PC-9 (cell line): ENCODE results near the gene CCT5. TPM values are rescaled to one million over a fixed set of nuclear protein-coding genes. Genes with fewer than 3 reads are reported as not detected.

ENCODE experiments used
- BruUV-seq: library from RNA; stranded (reverse); fragments of 400-500 nt; replicated peaks from 2 replicates; lab custom pipeline; 2021; lab: Mats Ljungman, UMichigan
- CTCF ChIA-PET: fragments of 300-600 bp; sonication (Branson Sonifier 250); formaldehyde crosslinking; loops from one replicate; lab custom pipeline; 2022; ENCODE audit warnings: antibody characterized with exemption; lab: Charles Lee
- POLR2A ChIA-PET: fragments of 300-600 bp; sonication (Branson Sonifier 250); formaldehyde crosslinking; loops from one replicate; lab custom pipeline; 2022; ENCODE audit warnings: antibody characterized with exemption; ENCODE audit not compliant: unreplicated experiment; lab: Charles Lee
- DNase-seq, 2 experiments: peaks; one replicate each; pipeline versions ENCODE4 v3.0.0 to v3.0.0-alpha.2; 2015 to 2022; ENCODE audit warnings: mixed read lengths in 1 of 2
- H2AFZ ChIP-seq: fragments of 200-600 bp; sonication (generic); 2 replicates; pipeline ENCODE4 v1.8.1; 2017; ENCODE audit warnings: antibody characterized with exemption
- H3F3A ChIP-seq: fragments of 200-600 bp; sonication (generic); 2 replicates; pipeline ENCODE4 v1.8.1; 2017; ENCODE audit warnings: antibody characterized with exemption, mild to moderate bottlenecking, low read depth; ENCODE audit not compliant: insufficient read depth
- H3K27ac ChIP-seq: fragments of 200-600 bp; sonication (generic); 2 replicates; pipeline ENCODE4 v1.6.1; 2016; ENCODE audit warnings: mixed run types
- H3K27me3 ChIP-seq: fragments of 200-600 bp; sonication (generic); 2 replicates; pipeline ENCODE4 v1.6.1; 2016; ENCODE audit warnings: low read depth, mixed run types; ENCODE audit not compliant: insufficient read depth
- H3K36me3 ChIP-seq: fragments of 200-600 bp; sonication (generic); 2 replicates; pipeline ENCODE4 v1.6.1; 2016; ENCODE audit warnings: low read depth, mixed run types
- H3K4me1 ChIP-seq: fragments of 200-600 bp; sonication (generic); replicated peaks from 2 replicates; pipeline ENCODE4 v1.6.1; 2016; ENCODE audit warnings: mixed run types; ENCODE audit not compliant: insufficient read depth
- H3K4me2 ChIP-seq: fragments of 200-600 bp; sonication (generic); 2 replicates; pipeline ENCODE4 v1.6.1; 2017; ENCODE audit warnings: mixed run types
- H3K4me3 ChIP-seq: fragments of 200-600 bp; sonication (generic); 2 replicates; pipeline ENCODE4 v1.6.1; 2016; ENCODE audit warnings: mixed run types
- H3K79me2 ChIP-seq: fragments of 200-600 bp; sonication (generic); 2 replicates; pipeline ENCODE4 v1.6.1; 2017; ENCODE audit warnings: low read depth, mixed run types
- H3K9me2 ChIP-seq: fragments of 200-600 bp; sonication (generic); 2 replicates; pipeline ENCODE4 v1.8.1; 2017; ENCODE audit warnings: mild to moderate bottlenecking; ENCODE audit not compliant: insufficient read depth
- H3K9me3 ChIP-seq: fragments of 200-600 bp; sonication (generic); 2 replicates; pipeline ENCODE4 v1.8.1; 2016; ENCODE audit warnings: low read depth; ENCODE audit not compliant: insufficient read depth
- H4K20me1 ChIP-seq: fragments of 200-600 bp; sonication (generic); 2 replicates; pipeline ENCODE4 v1.8.1; 2017; ENCODE audit not compliant: insufficient read depth
- CTCF ChIP-seq: fragments of 200-600 bp; sonication (generic); conservative IDR thresholded peaks from 2 replicates; pipeline ENCODE4 v1.6.1; 2017; ENCODE audit warnings: mixed run types, antibody characterized with exemption, mild to moderate bottlenecking, moderate library complexity
- EZH2 ChIP-seq: fragments of 200-600 bp; sonication (generic); IDR thresholded peaks from 2 replicates; pipeline ENCODE4 v1.8.0; 2017; ENCODE audit warnings: antibody characterized with exemption, low read depth
- intact Hi-C: fragments of 100-400 bp; cut with micrococcal nuclease; formaldehyde crosslinking; loops from one replicate; pipeline ENCODE4 v1.10.0; 2022; ENCODE audit not compliant: unreplicated experiment
- total RNA-seq: library from RNA; stranded (reverse); gene quantifications from 2 replicates; pipeline ENCODE4 v1.2.3, GENCODE V29; 2021

CCT5 gene
- total RNA-seq, 1 experiment from 2014 or later: 831 TPM

GRCh38 chr5:10262121-10262774 is 12.2 kb downstream of the CCT5 start:
- no peaks in the 10 kb centered on the region for H3K9me3 ChIP-seq
- ChIA-PET POLR2A (interaction anchor here (0.6 to 1.0 kb wide), 4 partner anchors 12 to 356 kb away, joined by 3 to 12 read pairs (median 8); partner anchors contain the start of gene CCT5), CTCF (no interaction called here)
- DNase-seq: no peak
- no peaks in the 10 kb centered on the region for H3K9me2 ChIP-seq
- peaks cover 18% of the 10 kb centered on the region for H3K4me1 ChIP-seq
- peaks cover 73% of the 10 kb centered on the region for H3K36me3 ChIP-seq
- no peak for TF ChIP-seq CTCF
- TF ChIP-seq EZH2: no peak
- no peak overlapping the region for H2AFZ ChIP-seq
- no peak overlapping the region for H3K4me2 ChIP-seq
- no TSS peak for BruUV-seq
- H3K79me2 ChIP-seq: peaks cover 17% of the 10 kb centered on the region
- no peak overlapping the region for H3K4me3 ChIP-seq
- H3K27me3 ChIP-seq: no peaks in the 10 kb centered on the region
- peaks cover 83% of the 10 kb centered on the region for H3F3A ChIP-seq
- H4K20me1 ChIP-seq: peaks cover 45% of the 10 kb centered on the region
- intact Hi-C loops: no loop called here
- H3K27ac ChIP-seq: no peak overlapping the region

GRCh38 chr5:10262995-10263394 is 12.9 kb downstream of the CCT5 start:
- H3K9me3 ChIP-seq: no peaks in the 10 kb centered on the region
- H3K4me3 ChIP-seq: no peak overlapping the region
- TSS peak; percentile 1 for BruUV-seq
- H3K36me3 ChIP-seq: peaks cover 66% of the 10 kb centered on the region
- no peak overlapping the region for H3K4me2 ChIP-seq
- TF ChIP-seq CTCF (no peak), EZH2 (no peak)
- H4K20me1 ChIP-seq: peaks cover 37% of the 10 kb centered on the region
- no peaks in the 10 kb centered on the region for H3K27me3 ChIP-seq
- H3K79me2 ChIP-seq: peaks cover 10% of the 10 kb centered on the region; the same call in 1 of the 2 replicates
- H3K4me1 ChIP-seq: peaks cover 24% of the 10 kb centered on the region
- no peak for DNase-seq
- H3K27ac ChIP-seq: no peak overlapping the region; the same call in 1 of the 2 replicates
- intact Hi-C loops: no loop called here
- ChIA-PET CTCF (no interaction called here), POLR2A (interaction anchor here (0.6 to 1.0 kb wide), 2 partner anchors 13 to 98 kb away, joined by 5 to 12 read pairs; partner anchors contain the start of gene CCT5)
- no peak overlapping the region for H2AFZ ChIP-seq
- H3F3A ChIP-seq: peaks cover 88% of the 10 kb centered on the region
- H3K9me2 ChIP-seq: no peaks in the 10 kb centered on the region

GRCh38 chr5:10264604-10265003 is 14.5 kb downstream of the CCT5 start:
- CTCF ChIA-PET: no interaction called here
- POLR2A ChIA-PET: no interaction called here
- intact Hi-C loops: loop anchor here (5.0 kb wide), 1 partner anchor 158 kb away; no protein-coding TSS in a partner anchor

More at GRCh38 chr5:10264604-10265003, 14.5 kb downstream of the CCT5 start:
- no peak for DNase-seq
- Histone ChIP-seq H2AFZ (no peak overlapping the region), H3K27ac (peak overlapping the region; percentile 16; the same call in 1 of the 2 replicates), H3K9me3 (no peaks in the 10 kb centered on the region), H4K20me1 (peaks cover 30% of the 10 kb centered on the region), H3K27me3 (no peaks in the 10 kb centered on the region), H3K79me2 (no peaks in the 10 kb centered on the region), H3K4me1 (peaks cover 33% of the 10 kb centered on the region), H3F3A (peaks cover 87% of the 10 kb centered on the region), H3K4me2 (no peak overlapping the region), H3K4me3 (no peak overlapping the region), H3K36me3 (peaks cover 51% of the 10 kb centered on the region), H3K9me2 (no peaks in the 10 kb centered on the region)
- BruUV-seq: no TSS peak
- TF ChIP-seq CTCF (no peak), EZH2 (no peak)
